H4 (cell line): Measurements from ENCODE around the gene MIDN. TPM values are rescaled to one million over a fixed set of nuclear protein-coding genes. Genes with fewer than 3 reads are reported as not detected.

ENCODE experiments used
- DNase-seq: peaks from one replicate; pipeline ENCODE4 v3.0.0-alpha.2; 2015; ENCODE audit warnings: low spot score
- total RNA-seq: library from RNA; depleted of rRNA; stranded (reverse); fragments of >200 nt; shearing (Covaris generic); gene quantifications from 2 replicates; pipeline ENCODE4 v1.2.3, GENCODE V29; 2014

MIDN gene
- total RNA-seq, 1 experiment from 2014 or later = 4.2 TPM

DNA sequence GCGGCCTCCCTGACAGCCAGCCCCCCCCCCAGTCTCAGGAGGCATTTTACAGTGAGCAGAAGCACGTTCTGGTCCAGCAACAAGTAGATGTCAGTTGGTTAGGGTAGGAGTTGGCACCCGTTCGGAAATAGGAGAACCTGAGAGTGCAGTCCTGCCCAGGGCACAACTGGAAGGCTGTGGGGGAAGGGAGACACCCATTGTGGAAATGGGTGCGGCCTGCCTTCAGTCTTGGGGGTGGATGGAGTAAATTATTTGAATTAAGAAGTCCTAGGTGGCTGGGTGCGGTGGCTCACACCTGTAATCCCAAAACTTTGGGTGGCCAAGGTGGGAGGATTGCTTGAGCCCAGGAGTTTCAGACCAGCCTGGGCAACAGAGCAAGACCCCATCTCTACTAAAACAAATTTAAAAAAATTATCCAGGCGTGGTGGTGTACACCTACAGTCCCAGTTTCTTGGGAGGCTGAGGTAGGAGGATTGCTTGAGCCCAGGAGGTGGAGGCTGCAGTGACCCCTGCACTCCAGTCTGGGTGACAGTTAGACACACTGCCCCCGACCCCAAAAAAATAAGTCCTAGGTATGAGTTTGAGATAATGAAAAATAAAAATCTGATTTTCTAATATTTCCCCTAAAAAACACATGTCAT is 21.9 kb downstream of the MIDN start:
- DNase-seq = no peak

DNA sequence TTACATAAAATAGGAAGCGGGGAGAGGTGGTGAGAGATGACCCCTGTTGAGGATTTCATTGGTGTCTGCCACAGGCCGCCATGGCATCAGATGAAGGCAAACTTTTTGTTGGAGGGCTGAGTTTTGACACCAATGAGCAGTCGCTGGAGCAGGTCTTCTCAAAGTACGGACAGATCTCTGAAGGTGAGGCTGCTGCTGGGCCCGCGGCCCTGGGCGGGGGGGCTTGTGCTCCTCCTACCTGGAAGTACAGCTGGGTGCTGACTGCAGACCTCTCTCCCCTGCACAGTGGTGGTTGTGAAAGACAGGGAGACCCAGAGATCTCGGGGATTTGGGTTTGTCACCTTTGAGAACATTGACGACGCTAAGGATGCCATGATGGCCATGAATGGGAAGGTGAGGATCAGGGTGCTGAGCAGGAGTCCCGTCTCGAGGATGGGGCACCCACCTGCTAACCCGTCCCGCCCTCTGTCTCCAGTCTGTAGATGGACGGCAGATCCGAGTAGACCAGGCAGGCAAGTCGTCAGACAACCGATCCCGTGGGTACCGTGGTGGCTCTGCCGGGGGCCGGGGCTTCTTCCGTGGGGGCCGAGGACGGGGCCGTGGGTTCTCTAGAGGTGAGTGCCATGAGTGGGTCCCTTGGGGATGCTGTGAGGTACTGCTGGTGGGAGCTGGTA is 22.6 kb downstream of the MIDN start:
- no peak for DNase-seq

DNA sequence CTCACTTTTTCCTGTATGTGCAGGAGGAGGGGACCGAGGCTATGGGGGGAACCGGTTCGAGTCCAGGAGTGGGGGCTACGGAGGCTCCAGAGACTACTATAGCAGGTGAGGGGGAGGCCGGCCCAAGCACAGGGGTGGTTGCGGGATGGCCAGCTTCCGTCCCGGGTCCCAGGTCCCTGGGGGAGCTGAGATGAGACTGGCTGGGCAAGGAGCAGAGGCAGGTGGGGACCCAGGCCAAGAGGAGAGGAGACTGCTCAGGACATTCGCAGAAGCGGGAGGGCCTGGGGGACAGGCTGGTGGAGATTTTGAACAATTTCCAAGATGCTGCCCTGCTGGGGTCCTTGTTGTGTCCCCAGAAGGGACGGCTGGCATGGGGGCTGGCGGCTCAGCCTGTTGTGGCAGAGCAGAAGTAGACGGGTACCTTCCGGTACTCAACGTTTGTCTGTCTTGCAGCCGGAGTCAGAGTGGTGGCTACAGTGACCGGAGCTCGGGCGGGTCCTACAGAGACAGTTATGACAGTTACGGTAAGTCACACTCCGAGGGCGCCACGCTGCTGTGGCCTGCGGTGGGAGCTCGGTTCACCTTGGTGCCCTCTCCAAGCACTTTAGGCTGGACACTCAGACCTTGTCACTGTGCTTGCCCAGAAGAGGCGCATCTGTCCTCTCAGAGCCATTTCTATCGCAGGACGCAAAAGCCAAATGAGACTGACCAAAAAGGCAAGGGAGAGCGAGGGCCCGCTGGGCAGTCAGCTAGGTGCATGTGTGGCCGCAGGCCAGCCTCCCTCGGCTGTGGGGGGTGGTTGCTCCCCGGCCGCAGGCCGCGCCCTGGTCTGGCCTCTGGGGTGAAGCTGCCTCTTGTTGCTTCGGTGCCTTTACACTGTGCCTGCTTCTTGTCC is 23.4 kb downstream of the MIDN start:
- DNase-seq = no peak

DNA sequence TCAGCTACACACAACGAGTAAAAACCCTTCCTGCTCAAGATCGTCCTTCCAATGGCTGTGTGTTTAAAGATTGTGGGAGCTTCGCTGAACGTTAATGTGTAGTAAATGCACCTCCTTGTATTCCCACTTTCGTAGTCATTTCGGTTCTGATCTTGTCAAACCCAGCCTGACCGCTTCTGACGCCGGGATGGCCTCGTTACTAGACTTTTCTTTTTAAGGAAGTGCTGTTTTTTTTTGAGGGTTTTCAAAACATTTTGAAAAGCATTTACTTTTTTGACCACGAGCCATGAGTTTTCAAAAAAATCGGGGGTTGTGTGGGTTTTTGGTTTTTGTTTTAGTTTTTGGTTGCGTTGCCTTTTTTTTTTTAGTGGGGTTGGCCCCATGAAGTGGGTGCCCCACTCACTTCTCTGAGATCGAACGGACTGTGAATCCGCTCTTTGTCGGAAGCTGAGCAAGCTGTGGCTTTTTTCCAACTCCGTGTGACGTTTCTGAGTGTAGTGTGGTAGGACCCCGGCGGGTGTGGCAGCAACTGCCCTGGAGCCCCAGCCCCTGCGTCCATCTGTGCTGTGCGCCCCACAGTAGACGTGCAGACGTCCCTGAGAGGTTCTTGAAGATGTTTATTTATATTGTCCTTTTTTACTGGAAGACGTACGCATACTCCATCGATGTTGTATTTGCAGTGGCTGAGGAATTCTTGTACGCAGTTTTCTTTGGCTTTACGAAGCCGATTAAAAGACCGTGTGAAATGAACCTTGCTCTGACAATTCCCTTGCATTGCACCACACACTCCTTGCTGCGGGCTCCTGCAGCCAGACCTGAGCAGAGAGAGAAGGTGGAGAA is 24.3 kb downstream of the MIDN start:
- no peak for DNase-seq

DNA sequence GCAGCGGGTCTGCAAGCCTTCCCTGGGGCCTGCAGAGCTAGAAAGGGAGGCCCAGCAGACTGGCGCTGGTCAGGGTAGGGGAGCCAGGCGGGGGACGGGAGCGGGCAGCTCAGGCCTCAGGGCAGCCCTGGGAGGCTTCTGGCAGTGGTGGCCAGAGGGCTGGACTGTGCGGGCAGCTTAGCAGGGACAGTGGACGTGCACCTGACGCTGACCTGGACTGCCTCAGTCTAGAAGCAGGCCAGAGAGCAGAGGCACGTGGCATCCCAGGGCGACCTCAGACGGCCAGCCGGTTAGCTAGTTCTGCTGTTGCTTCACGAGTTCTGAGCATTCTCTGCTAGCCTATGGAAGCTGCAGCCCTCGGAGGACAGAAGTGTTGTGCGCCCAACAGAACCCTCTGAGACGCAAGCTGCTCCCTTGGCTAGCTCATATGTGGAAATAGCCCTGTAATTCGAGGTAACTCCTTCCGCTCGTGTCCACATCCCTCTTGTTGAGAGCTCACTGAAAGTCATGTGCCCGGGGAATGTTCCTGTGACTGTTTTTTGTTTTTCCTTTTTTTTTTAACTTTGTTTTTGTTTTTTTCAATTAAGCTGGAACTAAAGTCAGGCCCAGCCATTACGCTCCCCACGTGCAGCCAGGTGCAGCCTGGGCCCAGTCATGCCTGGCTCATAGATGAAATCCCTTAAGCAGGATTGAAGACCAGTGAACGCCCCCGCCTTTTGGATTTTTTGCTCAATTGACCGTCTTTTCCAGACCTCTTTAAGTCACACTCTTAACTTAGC is 25.1 kb downstream of the MIDN start:
- no peak for DNase-seq

DNA sequence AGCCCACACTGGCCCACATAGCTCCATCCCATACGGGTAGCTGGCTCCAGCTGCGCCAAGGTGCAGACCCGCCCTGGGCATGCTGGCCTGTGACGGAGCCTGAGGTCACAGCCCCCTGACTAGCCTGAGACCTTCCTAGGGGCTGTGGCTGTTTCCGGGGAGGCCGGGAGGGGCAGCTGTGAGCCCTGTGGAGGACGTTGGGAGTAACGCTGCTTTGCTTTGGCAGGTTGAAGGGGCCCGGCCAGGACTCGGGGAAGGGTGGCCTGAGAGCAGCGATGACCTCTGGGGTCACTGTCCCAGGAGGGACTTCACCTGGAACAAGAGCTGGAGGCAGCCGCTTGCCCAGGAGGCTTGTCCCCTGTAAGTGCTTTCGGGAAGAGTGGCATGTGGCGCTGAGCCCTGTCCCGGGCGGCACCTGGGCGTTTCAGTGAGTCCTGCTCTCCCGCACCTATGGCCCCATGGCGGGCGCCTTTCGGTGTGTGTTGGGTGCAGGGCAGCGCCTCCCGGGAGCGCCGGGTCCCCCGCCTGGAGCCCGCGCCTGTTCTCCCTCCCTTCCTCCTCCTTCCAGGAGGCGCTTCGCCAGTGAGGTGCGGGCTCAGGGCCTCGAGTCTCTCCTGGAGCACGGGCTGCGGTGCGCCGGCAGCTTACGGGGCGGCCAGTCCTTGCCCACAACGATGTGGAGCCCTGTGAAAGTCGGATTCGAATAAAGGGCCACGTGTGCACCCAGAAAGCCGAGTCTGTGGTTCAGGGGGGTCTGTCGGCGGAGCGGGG is 25.9 kb downstream of the MIDN start:
- DNase-seq = no peak

DNA sequence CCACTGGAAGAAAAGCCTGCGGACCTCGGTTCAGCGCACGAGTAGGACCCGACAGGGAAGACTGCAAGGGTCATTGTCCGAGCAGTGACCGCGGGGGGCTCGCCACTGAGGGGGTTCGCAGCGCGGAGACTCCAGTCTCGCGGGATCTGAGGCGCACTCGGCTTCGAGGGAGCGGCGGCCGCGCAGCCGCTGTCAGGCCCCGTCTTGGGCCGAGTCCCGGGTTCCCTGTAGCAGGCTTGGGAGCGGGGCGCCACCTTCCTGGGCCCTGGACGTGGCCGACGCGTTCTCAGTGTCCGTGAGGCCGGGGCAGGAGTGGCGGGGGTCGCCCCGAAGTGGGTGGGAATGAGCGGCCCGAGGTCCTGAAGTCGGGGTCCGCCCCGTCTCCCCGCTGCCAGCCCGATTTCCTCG is 26.5 kb downstream of the MIDN start:
- no peak for DNase-seq

DNA sequence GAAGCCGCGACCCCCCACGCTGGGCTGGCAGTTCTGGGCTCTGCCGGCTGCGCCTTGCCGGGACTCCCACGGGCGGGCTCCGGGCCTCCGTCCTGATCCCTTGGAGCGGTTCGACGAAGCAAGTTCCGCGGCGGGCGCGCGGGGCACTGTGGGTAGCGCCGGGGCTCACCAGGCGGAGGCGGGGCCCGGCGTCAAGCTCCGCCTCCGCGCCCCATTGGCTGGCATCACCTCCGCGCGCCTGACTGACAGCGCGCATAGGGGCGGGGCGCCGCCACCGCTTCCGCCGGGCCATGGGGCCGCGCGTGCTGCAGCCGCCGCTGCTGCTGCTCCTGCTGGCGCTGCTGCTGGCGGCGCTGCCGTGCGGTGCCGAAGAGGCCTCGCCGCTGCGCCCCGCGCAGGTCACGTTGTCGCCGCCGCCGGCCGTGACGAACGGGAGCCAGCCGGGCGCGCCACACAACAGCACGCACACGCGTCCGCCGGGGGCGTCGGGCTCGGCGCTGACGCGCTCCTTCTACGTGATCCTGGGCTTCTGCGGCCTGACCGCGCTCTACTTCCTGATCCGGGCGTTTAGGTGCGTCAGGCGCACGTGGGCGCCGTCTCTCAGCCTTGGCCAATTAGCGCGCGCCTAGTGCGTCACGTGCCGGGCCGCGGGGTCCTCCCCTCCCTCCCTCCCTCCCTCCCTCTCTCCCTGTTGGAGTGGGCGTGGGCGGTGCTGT is 27.0 kb downstream of the MIDN start, which contains the start of gene FAM174C:
FAM174C (plus strand) TSS at position 271 of the 716 bp plus-strand sequence; CDS start at position 291, 20 bp downstream.
- DNase-seq = peak; percentile 95

DNA sequence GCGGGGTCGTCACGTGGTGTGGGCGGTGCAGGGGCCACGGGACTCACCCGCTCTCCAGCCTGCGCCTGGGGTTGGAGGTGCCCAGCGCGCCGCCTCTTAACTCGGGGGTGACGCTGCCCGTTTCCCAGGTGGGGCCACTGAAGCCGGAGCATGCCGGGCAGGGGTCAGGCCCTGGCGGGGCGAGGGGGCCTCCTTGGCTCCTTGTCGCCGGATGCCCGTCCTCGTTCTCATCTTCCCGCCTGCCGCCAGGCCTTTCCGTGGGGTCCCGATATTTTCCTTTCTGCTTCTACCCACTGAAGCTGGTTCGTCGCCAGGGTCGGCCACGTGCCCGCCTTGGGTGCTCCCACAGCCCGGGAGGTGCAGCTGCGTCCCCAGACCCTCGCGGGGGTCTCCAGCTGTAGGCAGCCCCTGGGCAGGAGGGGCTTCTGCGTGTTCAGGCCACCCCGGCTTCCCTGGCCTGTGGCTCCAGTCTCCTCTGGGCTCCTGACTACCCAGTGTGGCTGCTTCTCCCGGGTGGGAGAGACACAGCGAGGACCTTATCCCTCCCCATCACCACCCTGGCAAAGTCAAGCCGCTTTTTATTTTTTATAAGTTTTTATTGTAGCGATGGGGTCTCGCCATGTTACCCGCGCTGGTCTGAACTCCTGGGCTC is 27.7 kb downstream of the MIDN start:
- no peak for DNase-seq

DNA sequence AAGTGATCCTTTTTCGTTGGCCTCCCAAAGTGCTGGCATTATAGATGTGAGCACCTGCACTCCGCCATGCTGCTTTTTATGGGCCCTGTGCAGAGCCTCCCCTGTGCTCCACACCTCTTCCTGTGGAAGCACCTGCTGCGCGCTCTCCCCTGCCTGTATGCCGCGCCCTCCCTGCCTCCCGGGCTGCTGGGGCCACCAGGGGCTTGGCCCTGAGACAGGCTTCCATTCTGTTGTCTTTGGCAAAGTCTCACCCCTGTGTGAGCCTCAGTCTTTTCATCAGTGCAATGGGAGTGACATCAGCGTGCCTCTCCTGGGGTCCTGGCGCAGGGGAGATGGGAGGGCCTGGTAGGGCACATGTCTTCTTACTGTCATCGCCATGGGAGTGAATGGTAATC is 28.2 kb downstream of the MIDN start:
- no peak for DNase-seq

DNA sequence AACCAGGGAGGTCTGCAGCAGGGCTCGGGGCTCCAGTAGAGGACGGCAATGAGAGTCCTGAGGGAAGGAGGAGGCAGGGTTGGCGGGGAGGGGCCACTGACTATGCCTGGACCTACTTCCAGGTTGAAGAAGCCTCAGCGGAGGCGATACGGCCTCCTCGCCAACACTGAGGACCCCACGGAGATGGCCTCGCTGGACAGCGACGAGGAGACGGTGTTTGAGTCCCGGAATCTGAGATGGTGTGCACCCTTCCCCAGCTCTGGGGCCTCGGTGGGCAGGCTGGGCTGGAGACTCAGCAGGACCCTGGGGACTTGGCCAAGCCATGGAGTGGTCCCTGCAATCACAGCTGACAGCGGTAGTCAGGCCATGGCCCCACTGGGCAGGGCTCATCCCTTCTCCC is 28.7 kb downstream of the MIDN start:
- no peak for DNase-seq

DNA sequence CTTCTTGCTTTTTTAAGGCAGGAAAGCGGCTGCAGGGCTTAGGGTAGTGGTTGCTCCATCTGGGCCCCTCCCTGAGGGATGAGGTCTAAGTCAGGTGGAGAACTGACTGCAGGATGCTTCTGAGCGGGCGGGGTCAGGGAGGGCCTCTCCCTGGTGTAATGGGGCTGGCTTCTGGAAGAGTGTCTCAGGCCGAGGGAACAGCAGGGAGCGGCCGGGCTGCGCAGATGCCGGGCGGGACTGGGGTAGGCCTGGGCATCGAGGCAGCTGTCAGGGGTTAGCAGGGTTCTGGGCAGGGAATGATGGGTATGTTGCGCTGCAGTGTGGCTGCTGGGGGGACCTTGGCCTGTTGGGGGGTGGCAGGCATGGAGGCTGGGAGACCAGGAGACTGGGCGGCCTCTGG is 29.7 kb downstream of the MIDN start:
- no peak for DNase-seq

DNA sequence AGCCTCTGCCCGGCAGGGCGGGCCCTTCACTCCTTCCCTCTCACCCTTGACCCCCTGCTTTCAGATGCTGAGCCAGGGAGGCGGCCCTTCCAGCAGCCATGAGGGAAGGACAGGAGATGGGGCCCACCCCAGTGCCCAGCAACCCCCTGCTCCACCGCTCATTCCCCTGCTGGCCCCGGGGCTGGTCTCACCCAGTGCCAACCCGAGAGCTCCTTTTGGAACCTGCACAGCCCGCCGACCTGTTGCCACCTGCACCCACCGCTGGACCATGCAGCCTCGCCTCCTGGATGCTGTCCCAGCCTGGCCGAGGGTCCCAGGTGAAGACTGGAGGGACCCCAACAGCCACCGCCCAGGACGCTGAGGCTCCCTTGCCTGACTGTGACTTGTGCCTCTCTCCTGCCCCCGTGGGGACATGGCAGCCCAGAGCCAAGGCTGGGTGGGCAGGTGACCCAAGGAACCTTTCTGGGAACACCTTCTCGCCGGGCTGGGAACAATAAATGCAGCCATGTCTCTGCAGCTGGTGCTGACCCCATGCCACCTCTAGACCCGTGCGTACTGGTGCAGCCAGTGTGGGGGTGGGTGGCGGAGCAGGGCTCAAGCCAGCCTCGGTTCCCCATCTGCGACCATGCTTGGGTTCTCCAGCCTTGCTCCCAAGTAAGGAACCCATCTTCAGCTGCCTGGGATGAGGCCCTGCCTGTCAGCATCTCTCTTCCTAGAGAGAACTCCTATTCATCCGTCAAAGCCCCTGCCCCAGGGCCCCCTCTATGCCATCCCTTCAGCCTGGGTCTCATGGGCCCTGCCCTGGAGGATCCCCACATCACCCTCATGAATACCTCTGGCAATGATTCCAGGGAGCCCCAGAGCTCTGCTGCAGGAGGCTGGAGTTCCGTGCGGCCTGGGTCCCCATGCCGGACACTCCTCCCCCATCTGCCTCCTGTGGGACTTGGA is 30.6 kb downstream of the MIDN start:
- no peak for DNase-seq

DNA sequence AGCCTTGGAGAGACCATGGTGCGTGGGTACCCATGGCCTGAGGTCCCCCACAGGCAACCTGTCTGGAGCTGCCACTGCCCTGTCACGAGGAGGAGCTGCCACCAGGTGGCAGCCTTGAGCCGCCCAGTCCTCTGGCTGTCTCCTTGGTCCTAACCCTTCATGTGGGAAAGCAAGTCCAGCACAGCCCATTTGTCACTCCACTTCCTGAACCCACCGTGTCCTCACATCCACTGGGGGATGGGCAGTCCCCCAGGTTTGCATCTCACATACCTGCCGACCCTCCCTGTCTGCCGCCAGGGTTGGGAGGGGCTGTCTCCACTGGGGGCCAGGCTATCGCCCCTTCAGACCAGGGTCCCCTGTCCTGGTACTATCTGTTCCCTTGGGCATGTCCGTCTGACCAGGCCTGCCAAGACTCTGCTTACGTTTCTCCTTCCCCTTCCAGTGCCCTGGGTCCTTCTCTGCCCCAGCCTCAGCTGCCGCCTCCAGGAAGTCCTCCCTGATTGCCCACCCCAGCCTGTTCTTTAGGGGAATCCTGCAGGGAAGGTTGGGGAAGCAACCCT is 31.5 kb downstream of the MIDN start:
- DNase-seq = peak; percentile 63

DNA sequence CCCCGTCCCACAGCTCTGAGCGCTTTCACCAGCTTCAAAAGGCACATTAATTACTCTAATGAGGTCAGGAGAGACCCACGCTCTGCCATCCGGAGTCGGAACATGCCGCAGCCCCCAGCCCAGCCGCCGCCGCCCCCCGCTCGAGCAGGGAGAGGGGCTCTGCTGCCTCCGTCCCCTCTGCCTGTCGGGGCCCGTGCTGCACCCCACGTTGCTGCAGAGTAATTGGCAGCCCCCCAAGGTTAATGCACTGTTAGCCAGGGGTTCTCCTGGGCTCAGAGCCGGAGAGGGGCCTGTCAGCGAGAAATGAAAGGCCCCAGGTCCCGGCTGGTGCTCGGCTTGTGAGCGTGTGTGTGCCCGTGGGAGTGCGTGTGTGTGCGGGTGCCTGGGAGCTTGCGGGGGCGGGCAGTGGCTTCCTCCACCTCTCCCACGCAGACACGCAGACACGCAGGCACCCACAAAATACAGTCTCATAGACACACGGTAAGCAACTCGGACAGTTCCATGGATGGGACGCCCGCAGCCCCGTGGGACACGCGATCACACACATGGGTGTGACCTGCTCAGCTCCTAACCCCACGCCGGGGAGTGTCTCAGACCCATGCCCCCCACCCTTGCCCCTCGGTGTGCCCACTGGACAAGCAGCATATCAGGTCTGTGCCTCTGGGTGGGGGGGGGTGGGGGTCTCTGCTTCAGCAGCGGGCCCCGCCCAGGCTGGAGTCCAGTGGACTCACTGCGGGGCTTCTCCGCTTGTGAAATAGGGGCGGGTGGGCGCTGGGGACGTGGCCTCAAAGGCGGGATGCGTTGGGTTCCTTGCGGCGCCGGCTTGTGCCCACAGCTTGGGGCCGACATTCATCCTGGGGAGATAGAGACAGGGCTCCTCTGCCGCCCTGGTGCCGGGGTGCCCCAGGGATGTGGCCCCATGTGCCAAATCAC is 32.5 kb downstream of the MIDN start:
- no peak for DNase-seq

DNA sequence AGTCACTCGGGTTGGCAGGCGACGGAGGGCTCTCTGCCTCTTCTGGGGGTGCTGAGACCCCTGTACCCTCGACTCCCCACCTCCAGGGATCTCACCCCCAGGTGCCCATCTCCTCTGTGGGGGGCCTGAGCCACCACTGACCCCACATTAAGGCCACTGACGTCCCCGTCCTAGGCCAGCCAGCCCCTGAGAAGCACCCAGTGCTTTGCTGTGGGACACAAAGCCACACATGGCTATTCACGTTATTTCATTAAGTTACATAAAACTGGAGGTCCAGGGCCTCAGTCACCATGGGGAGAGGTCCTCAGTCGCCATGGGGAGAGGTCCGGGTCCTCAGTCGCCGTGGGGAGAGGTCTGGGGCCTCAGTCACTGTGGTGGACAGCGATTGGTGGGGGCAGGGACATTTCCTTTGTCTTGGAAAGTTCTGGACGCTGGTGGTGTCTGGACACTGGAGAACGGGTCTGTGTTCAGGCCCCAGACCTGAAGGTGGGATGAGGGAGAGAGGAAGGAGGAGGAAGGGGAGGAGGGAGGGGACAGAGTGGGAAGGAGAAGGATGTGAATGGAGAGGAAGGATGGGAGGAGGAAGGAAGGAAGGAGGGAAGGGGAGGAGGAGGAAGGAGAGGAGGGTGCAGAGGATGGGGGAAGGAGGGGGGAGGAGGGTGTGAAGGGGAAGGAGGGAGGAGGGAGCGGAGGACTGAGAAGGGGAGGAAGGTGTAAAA is 33.3 kb downstream of the MIDN start:
- DNase-seq = no peak
